Stimulated activated CD8-positive, alpha-beta memory T cell treated with anti-CD3 and anti-CD28 coated beads, Interleukin-7, amount 100 ng/mL, for 48 hours (primary cell): ENCODE results near the gene HACE1.
"Not testable (repeated sequence)": the region's sequence is repeated elsewhere in the genome, so short reads cannot be mapped to it uniquely, and the experiment has no call there.

Source experiments
- DNase-seq, 2 donors: peaks; one replicate each; pipeline ENCODE4 v3.0.0-alpha.2; 2020; ENCODE audit warnings: low read depth in 1 of 2; ENCODE audit errors: extremely low read depth in 1 of 2

HACE1 gene

DNA sequence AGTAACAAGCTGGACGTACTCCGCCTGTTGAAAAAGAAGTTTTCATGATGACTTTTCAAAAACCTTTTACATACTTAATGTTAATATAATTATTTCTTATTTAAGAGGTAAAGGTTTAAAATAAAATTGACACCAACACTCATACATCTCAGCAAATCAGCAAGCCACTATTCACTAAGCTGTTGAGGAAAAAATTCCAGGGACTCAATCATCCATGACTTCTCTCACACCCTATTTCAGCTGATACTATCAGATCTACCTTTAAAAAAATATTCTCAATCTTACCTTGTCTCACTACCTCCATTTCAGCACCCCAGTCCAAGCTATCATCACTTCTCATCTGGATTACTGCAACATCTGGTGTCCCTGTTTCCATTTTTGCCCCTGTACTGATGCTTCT, 109.3 kb downstream of the HACE1 start:
- DNase-seq, result no peak

GRCh38 chr6:104739124-104739523, 120.6 kb downstream of the HACE1 start:
- DNase-seq, result not testable (repeated sequence)

DNA sequence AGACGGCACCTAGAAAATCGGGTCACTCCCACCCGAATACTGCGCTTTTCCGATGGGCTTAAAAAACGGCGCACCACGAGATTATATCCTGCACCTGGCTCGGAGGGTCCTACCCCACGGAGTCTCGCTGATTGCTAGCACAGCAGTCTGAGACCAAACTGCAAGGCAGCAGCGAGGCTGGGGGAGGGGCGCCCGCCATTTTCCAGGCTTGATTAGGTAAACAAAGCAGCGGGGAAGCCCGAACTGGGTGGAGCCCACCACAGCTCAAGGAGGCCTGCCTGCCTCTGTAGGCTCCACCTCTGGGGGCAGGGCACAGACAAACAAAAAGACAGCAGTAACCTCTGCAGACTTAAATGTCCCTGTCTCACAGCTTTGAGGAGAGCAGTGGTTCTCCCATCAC, 122.2 kb downstream of the HACE1 start:
- not testable (repeated sequence) for DNase-seq

GRCh38 chr6:104736545-104736944, 123.2 kb downstream of the HACE1 start:
- no peak for DNase-seq

GRCh38 chr6:104730450-104730849, 129.3 kb downstream of the HACE1 start:
- no peak for DNase-seq

DNA sequence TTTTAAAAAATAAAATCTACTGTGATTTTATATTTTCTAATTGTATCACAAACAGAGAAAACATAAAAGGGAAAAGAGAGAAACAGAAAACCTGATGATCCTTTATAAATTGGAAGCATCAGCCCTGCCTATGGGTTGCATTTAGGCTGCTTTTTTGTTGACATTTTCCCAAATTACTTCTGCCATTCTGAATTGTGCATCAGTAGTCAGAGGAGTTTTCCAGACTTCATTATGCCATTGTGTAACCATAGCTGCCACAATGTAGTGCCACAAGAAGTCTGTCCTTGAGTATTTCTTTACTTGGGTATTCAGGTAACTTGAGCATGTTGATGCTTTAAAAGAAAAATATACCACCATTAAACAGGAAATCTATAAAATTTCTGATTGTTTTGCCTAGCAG, 130.3 kb downstream of the HACE1 start:
- no peak for DNase-seq

- DNase-seq, result no peak
Measured at GRCh38 chr6:104728448-104728847, 131.3 kb downstream of the HACE1 start.

GRCh38 chr6:104718672-104719071, 141.0 kb downstream of the HACE1 start:
- no peak for DNase-seq

DNA sequence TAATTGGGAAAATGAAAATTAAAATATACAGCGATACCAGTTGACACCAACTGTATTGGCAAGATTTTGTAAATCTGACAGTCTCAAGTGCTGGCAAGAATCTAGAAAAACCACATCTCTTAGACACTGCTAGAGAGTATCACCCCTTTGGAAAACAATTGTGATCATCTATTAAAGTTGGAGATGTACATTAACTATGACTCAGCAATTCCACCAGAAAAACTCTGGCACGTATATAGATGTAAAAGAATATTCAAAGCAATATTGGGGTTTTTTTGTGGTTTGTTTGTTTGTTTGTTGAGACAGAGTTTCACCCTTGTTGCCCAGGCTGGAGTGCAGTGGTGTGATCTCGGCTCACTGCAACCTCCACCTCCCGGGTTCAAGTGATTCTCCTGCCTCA, 142.9 kb downstream of the HACE1 start:
- DNase-seq, result no peak

DNA sequence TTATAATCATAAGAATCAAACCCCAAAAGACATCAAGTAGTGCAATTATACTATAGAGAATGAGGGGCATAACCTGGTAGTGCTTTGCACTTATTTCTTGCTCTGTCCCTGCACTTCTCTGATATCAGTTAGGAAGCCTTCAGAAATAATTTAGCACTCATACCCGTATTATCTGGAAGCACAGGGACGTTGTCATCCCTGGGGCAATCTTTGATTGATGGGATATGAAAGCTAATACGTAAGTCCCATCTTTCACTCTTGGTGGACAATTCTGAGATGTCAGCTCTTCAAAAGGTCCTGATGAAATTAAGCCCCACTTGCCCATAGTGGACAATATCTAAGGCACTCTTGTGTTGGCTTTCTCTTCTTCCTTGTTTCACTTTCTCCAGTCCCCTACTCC, 144.9 kb downstream of the HACE1 start:
- no peak for DNase-seq

DNA sequence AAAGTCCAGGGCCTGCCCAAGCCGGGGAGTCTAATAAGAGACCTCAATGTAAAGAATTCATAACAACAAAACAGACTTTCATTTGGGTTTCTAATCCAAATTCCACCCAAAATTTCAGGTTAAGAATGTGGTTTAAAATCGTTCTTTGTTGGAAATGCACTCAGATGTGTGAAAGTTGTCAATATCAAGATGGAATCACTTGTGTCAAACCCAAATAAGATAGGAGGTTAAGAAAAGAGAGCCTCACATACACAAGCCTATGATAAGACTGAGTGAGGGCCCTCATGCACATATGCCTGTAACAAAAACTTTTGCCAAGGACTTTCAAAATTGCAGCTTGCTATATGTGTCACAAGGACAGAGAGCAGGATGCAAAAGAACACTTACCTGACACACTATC, 145.7 kb downstream of the HACE1 start:
- no peak for DNase-seq

GRCh38 chr6:104711371-104711770, 148.3 kb downstream of the HACE1 start:
- no peak for DNase-seq

DNA sequence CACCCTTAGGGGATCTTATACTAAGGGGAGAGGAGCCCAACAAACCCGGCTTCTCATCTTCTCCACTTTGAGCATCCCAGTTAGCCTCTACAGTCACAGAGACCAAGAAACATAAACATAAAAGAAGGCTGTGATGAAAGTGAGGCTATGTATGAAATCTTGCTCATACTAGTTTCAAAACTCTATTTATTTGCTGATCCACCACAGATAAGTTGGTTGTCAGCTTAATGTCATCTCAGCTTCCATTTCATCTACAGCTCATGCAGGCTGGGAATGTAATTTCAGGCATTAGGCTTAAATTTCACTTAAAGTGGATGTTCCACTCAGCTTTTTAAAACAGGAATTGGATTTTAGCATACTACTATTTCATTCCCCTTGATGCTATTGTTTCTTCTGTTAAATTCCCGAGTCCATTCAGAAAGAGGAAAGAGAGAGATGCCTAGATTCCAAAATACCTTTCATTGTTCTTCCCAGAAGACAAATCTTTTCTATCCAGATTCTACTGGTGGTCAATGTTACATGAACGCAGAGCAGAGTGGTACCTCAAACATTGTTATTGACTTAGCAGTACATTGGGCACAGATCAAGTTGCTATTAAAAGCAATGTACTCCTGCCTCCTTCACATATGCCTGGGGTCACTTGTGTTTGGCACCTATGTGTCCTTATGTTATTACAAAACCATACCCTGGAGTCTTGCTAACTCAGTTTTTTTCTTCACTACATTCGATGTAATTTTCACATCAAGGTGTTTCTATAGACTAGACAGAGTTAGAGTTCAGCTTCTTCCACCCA, 149.0 kb downstream of the HACE1 start:
- no peak for DNase-seq

GRCh38 chr6:104705916-104706442, 153.7 kb downstream of the HACE1 start:
- DNase-seq, result no peak

DNA sequence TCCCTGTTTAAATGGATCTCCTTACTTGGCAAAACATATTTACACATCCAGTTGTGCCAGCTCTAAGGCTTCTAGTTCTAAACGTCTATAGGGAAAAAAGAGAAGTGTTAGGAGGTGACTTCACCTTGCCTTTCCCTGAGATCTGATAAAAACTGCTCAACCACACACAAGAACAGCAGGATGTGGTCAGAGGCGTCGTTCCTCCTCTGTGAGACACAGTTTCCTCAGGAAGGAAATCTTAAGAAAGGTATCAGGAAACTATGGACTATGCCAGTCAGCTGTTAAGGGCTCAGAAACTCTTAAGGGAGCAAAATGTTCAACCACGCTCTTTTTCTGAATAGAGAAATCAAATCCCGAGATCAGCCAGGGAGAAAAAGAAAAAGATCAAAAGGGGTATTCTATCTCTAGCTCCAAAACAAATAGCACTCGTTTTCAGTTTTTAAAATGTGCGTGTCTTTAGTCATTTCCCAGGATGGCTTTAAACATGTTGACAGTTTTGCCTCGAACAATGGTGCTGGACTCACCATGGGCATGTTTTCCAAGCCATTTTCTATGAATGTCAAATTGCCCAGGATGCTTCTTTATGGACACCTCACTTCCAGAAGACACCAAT, 154.5 kb downstream of the HACE1 start:
- DNase-seq, result no peak

- DNase-seq, result no peak
Measured at GRCh38 chr6:104704191-104704590, 155.5 kb downstream of the HACE1 start.

DNA sequence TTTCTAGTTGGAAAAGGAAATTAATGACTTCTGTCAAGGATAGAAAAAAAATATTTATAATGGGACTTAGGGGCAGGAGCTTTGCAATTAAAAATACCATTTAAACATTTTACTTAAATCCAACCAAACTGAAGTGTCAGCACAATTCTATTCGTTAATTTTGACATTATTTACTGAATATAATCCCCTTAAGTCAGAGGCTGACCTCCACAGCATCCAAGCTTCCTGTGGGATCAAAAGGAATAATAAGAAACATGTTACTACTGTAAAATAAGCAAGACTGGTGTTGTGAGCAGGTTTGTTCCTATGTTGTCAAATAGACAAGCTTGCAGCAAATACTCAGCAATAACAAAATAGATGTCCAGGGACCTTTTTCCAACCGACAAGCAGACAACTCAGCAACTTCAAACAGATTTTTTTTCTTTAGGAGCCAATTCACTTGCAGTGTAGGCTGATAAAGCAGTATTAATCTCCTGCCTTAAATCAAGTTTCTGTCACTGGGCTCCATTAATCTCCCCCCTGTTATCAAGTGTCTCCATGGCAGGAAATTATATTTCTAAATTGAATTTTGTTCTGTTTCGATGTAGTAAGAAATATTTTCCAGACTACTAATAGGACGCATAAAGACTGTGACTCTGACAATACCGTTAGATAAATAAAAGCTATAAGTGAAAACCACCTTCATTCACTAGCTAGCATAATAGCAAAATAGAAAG, 157.4 kb downstream of the HACE1 start:
- DNase-seq, result no peak

GRCh38 chr6:104700371-104701185, 159.1 kb downstream of the HACE1 start:
- no peak for DNase-seq

DNA sequence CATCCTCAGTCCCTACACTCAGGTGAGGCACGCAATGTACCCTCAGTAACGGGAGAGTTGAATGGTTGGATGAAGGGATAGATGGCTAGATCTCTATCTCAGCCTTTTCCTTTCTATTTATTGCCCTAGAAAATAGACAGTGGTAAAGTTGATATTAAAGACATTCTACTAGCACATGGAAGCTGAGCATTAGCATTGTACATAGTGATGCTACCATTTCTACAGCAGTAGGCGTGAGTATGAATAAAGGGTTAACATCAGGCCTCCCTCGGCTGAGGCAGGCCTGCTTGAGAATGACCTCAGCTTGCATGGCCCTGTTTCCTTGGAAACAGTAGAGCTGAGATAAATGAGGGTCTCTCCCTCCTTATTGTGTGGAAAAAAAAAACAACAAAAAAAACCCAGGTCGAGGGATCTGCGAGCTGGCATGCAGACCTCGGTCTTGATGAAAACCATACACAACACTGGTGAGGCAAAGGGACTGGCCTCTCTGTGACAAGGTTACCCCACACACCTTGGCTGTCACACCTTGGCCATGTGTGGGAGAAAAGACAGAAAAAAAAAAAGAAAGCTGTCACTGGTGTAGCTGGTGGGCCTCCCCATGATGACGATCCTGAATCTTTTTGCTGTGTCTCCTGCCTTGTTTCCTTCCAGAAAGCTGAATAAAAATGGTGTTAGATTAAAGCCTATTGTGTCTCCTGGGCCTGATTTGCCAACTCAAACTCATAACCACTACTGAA, 160.0 kb downstream of the HACE1 start:
- DNase-seq, result no peak

- DNase-seq, result no peak
Measured at GRCh38 chr6:104698979-104699378, 160.7 kb downstream of the HACE1 start.
